D721Med (cell line): ENCODE results near the gene ZWINT.

ENCODE experiments used
- DNase-seq: peaks from one replicate; pipeline ENCODE4 v3.0.0; 2011; ENCODE audit warnings: low spot score; ENCODE audit not compliant: insufficient read length
- FAIRE-seq: peaks from 2 replicates; lab custom pipeline; 2011; peaks lifted over from hg19 to GRCh38; lab: Jason Lieb, UNC
- TF ChIP-seq, protein P1 (sequence below): IDR thresholded peaks from 2 replicates; pipeline ENCODE4 v1.5.1; 2012; ENCODE audit warnings: mild to moderate bottlenecking, control low read depth; ENCODE audit not compliant: insufficient read depth; ENCODE audit errors: missing control alignments

ZWINT gene

GRCh38 chr10:56360967-56361612, at the start of gene ZWINT:
ZWINT (minus strand) TSS chr10:56361259; CDS start chr10:56361236, 23 bp downstream.
- FAIRE-seq (peak; percentile 38), DNase-seq (peak; percentile 51)
- TF ChIP-seq, protein P1, sequence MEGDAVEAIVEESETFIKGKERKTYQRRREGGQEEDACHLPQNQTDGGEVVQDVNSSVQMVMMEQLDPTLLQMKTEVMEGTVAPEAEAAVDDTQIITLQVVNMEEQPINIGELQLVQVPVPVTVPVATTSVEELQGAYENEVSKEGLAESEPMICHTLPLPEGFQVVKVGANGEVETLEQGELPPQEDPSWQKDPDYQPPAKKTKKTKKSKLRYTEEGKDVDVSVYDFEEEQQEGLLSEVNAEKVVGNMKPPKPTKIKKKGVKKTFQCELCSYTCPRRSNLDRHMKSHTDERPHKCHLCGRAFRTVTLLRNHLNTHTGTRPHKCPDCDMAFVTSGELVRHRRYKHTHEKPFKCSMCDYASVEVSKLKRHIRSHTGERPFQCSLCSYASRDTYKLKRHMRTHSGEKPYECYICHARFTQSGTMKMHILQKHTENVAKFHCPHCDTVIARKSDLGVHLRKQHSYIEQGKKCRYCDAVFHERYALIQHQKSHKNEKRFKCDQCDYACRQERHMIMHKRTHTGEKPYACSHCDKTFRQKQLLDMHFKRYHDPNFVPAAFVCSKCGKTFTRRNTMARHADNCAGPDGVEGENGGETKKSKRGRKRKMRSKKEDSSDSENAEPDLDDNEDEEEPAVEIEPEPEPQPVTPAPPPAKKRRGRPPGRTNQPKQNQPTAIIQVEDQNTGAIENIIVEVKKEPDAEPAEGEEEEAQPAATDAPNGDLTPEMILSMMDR = no peak

DNA sequence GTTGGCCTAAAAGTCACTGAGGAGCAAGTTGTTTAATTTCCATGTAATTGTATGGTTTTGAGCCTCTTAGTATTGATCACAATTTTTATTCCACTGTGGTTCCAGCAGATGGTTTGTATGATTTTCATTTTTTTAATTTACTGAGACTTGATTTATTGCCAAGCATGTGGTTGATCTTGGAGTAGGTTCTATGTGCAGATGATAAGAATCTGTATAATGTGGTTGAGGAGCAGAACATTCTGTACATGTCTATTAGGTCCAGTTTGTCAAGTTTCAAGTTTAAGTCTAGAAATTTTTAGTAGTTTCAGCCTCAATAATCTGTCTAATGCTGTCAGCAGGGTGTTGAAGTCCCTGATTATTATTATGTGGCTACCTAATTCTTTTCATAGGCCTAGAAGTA, 22.7 kb upstream of the ZWINT start:
- DNase-seq (no peak), FAIRE-seq (no peak)
- TF ChIP-seq, protein P1 = no peak

DNA sequence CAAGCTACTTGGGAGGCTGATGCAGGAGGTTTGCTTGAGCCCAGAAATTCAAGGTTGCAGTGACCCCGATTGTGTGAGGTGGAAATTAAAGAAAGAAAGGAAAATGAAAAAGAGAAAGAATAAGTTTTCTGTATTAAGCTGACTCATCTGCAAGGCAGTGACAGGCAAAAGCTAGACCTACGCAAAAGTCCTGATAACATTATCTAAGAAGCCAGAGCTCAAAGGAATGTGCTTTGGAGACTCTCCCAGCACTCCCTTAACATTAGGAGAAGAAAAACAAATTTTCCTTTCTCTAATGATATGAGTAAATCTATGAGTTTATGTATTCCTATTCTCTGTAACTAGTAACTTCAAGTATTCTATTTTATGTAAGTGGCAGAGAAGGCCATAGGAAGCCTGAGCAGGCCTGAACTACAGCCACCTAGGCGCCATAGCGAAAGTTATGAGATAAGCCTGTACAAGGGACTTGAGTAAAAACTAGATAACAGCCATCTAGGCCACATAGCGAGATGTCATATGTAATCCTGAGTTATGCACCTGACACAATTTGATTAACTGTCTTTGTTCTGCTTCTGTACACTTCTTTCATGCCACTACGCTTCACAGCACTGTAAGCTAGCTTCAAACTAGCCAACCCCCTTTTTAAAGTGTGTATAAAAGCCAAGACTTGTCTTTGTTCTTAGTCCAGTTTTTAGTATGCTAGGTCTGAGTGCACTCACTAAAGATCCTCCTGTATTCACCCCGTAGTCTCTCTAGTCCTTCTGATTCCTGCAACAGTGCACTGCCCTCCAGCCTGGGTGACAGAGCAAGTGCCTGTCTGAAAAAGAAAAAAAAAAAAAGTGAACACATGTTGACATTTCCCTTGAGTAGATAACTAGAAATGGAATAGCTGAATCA, 9.4 kb upstream of the ZWINT start:
- DNase-seq (no peak), FAIRE-seq (no peak)
- TF ChIP-seq, protein P1 = no peak

DNA sequence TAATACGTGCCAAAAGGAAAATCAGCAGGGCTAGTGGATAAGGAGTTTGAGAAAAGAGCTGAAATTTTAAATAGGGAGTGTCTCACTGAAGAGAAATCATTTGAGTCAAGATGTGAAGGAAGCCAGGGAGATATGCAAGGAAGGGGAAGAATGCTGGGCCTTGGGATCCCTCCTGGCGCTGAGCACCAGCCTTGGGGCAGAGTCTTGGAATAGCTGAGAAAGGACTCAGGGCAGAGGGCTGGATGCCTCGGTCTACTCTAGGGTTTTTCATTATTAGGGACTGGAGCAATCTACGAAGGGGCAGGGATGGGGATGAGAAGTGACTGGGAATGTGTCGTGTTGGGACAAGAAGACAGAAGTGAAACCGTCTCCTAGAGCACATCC, 484 bp downstream of the ZWINT start:
- TF ChIP-seq, protein P1 = no peak
- no peak for DNase-seq
- no peak for FAIRE-seq

- TF ChIP-seq, protein P1 = no peak
- DNase-seq (no peak), FAIRE-seq (no peak)
Observed at GRCh38 chr10:56359837-56360236, 1.2 kb downstream of the ZWINT start.

DNA sequence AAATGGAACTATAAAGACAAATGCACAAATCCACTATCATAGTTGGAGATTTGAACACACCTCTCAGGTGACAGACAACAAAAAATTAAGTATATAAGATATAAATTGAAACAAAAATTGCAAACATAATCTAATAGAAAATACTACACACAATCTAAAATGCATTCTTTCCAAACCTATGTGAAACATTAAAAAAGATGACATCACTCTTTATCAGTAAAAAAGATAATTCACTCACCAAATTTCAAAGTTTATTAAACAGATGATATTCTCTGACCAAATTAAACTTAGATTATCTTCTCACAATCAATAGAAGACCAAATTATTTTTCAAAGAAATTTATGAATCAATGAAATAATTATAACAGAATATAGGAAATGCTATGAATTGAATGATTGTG, 4.0 kb downstream of the ZWINT start:
- TF ChIP-seq, protein P1 = no peak
- DNase-seq (no peak), FAIRE-seq (no peak)
